GM06990 (cell line): ENCODE results near the gene TCP11L1.

Experiments used
- DNase-seq: peaks from one replicate; pipeline ENCODE4 v3.0.0-alpha.2; 2011; ENCODE audit not compliant: insufficient read length; ENCODE audit errors: extremely low read depth
- H3K27me3 ChIP-seq: replicated peaks from 2 replicates; pipeline ENCODE4 v1.6.0; 2011; ENCODE audit warnings: low read length; ENCODE audit not compliant: control insufficient read depth, insufficient read depth
- H3K36me3 ChIP-seq: 2 replicates; pipeline ENCODE4 v1.5.1; 2011; ENCODE audit warnings: low read length; ENCODE audit not compliant: control insufficient read depth, insufficient read depth
- H3K4me3 ChIP-seq: replicated peaks from 2 replicates; pipeline ENCODE4 v1.5.1; 2011; ENCODE audit warnings: low read depth, mild to moderate bottlenecking, control low read depth, low read length
- TF ChIP-seq, protein P1 (sequence below): IDR thresholded peaks from 2 replicates; pipeline ENCODE4 v1.5.1; 2011; ENCODE audit warnings: low read length, control low read depth, mild to moderate bottlenecking, inconsistent platforms; ENCODE audit not compliant: insufficient read depth, poor library complexity, severe bottlenecking

TCP11L1 gene

DNA sequence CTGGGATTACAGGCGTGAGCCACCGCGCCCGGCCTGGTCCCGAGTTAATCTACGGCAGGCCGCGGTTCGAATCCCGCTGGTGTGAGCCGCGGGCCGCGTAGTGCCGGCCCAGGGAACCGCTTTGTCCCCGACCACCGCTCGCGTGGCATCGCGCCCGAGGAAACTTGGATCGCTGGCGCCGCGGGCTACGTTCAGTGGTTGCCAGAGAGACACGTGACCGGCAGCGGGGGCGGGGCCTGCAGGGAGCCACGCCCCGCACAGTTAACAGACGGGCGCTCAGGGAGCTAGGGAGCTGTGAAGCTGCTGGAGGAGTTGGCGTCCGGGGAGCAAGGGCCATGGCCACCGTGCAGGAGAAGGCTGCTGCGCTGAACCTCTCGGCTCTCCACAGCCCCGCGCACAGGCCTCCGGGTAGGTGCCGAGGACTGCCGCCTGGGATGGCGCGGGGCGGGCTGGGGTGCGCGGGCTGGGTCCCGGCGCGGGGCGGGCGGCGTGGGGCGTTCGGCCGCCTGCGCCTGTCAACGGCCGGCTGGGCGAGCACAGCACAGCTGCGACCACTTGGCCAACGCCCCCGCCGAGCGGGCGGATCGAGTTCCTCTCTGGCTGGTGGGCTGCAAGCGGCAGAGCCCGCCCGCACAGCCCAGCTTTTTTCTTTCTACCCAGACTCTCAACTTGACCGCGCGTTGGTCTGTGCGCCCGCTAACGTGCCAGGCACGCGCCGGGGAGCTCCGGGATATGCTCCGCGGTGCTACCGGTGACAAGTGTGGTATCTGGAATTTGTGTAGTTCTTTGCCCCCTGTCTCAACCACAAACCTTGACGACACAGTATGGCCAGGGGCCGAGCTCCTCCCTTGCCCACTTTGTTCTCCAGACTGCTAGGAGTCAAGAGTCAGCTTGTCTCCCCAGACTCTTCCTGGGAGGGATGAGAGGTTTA lies 23.5 kb upstream of the TCP11L1 start, which contains the start of gene DEPDC7:
Gene DEPDC7 (plus strand): TSS at position 258 of the 931 bp plus-strand sequence. CDS start 78 bp downstream, at position 336.
- H3K27me3 ChIP-seq, result no peaks in the 10 kb centered on the region; the same call in 1 of the 2 replicates
- peak; percentile 61 for DNase-seq
- H3K36me3 ChIP-seq, result no peaks in the 10 kb centered on the region
- TF ChIP-seq, protein P1, sequence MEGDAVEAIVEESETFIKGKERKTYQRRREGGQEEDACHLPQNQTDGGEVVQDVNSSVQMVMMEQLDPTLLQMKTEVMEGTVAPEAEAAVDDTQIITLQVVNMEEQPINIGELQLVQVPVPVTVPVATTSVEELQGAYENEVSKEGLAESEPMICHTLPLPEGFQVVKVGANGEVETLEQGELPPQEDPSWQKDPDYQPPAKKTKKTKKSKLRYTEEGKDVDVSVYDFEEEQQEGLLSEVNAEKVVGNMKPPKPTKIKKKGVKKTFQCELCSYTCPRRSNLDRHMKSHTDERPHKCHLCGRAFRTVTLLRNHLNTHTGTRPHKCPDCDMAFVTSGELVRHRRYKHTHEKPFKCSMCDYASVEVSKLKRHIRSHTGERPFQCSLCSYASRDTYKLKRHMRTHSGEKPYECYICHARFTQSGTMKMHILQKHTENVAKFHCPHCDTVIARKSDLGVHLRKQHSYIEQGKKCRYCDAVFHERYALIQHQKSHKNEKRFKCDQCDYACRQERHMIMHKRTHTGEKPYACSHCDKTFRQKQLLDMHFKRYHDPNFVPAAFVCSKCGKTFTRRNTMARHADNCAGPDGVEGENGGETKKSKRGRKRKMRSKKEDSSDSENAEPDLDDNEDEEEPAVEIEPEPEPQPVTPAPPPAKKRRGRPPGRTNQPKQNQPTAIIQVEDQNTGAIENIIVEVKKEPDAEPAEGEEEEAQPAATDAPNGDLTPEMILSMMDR, result no peak
- peak within 1 kb of the TSS; percentile 49 for H3K4me3 ChIP-seq

DNA sequence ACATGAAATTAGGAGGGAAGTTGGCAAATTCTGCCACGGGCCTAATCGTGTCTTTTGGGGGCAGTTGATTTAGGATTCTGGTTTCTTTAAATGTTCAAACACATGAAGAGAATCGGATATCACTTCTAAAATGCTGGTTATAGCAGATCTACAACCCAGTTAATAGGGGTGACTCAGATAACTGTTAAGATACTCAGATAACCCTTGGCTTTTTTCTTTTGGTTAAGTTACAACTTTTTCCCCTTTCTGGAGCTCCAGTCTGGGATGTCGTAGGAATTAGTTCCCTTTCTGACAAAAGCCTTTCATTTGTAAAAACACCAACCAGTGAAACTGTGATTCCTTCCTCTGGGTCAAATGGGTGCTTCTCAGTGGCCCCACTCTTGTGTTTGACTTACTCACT lies 22.7 kb upstream of the TCP11L1 start:
- Histone ChIP-seq H3K36me3 (no peaks in the 10 kb centered on the region), H3K4me3 (no peak overlapping the region), H3K27me3 (no peaks in the 10 kb centered on the region; the same call in 1 of the 2 replicates)
- DNase-seq, result no peak
- TF ChIP-seq, protein P1, result no peak

DNA sequence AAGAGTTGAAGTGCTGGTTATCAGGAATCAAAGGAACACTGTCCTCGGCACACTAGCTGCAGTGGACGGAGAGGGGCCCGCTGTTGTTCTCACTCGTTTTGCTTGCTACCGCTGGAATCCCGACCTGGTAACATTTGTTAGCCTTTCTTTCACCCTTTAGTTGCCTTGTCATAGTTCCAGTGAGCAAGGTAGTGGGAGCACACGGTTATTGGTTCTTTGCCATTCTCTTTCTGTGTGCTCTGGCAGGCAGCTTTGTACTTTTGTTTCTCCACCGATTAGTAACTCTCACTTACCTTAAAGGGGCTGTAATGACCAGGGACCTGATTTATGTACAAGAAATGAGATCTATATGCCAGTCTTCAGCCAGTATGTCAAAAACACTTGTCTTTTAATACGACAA lies 21.9 kb upstream of the TCP11L1 start:
- H3K27me3 ChIP-seq, result no peaks in the 10 kb centered on the region; the same call in 1 of the 2 replicates
- TF ChIP-seq, protein P1, result no peak
- no peak for DNase-seq
- no peaks in the 10 kb centered on the region for H3K36me3 ChIP-seq
- H3K4me3 ChIP-seq, result no peak overlapping the region

DNA sequence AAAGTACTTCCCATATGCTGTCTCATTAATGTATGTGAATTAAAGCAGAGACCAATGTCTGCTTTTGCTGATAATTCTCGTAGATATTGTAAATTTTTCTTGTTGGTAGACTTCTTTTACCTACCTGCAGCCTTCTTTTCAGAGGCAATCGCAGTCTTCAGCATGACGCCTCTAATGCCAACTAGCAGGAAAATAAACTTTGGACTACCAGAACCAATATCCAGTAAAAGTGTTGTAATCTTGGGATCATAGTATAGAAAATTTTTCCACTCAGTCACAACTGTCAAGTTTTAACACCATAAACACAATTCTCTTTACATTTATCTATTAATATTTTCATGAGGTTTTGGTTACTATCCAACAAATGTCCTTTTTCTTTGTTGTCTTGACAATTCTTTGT lies 21.4 kb upstream of the TCP11L1 start:
- Histone ChIP-seq H3K36me3 (no peaks in the 10 kb centered on the region), H3K4me3 (no peak overlapping the region), H3K27me3 (no peaks in the 10 kb centered on the region; the same call in 1 of the 2 replicates)
- DNase-seq, result no peak
- TF ChIP-seq, protein P1, result no peak

DNA sequence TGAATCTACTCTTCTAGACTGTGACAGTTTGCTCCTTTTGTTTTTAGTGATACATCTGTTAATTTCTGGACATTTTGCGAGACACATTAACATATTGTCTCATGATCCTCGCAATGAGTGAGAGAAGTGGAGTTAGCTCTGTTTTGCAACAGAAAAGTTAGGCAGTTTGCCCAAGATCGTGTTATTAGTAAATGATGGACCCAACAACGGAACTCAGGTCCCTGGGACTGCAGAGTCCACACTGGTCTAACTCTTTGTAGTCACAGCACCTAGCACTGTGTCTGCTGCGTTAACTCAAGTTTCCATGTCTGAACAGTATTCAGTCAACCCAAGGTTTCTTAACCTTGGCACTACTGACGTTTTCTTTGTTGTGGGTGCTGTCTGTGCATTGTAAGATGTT lies 20.5 kb upstream of the TCP11L1 start:
- Histone ChIP-seq H3K4me3 (no peak overlapping the region), H3K36me3 (no peaks in the 10 kb centered on the region), H3K27me3 (no peaks in the 10 kb centered on the region; the same call in 1 of the 2 replicates)
- TF ChIP-seq, protein P1, result no peak
- no peak for DNase-seq
